Kidney (tissue), 14 donors: ENCODE results near the gene SCN1A. TPM values are rescaled to one million over a fixed set of nuclear protein-coding genes. Genes with fewer than 3 reads are reported as not detected.
A peak's percentile ranks its signal among the peaks of the same experiment; 100 is the strongest.

Experiments used
- DNase-seq, 5 donors: peaks; one replicate each; pipeline ENCODE4 v3.0.0-alpha.2; 2013 to 2020
- FAIRE-seq: peaks from 2 replicates; lab custom pipeline; 2012; peaks lifted over from hg19 to GRCh38; lab: Jason Lieb, UNC
- H3K27ac ChIP-seq, 2 donors: one replicate each; pipeline ENCODE4 v1.7.0; 2013; ENCODE audit warnings: low read depth in 2 of 2, low read length in 2 of 2, inconsistent platforms in 1 of 2
- H3K27me3 ChIP-seq: one replicate; pipeline ENCODE4 v1.7.1; 2013; ENCODE audit warnings: low read length, inconsistent platforms; ENCODE audit not compliant: control insufficient read depth, insufficient read depth
- H3K36me3 ChIP-seq, 3 donors: one replicate each; pipeline versions ENCODE4 v1.7.0 to v1.7.1; 2013; ENCODE audit warnings: low read length in 3 of 3, control low read depth in 1 of 3, inconsistent platforms in 1 of 3; ENCODE audit not compliant: insufficient read depth in 3 of 3, control insufficient read depth in 2 of 3
- H3K4me1 ChIP-seq, 3 donors: one replicate each; pipeline versions ENCODE4 v1.7.0 to v1.7.1; 2013; ENCODE audit warnings: low read length in 3 of 3, inconsistent platforms in 1 of 3, low read depth in 1 of 3; ENCODE audit not compliant: control insufficient read depth in 2 of 3, insufficient read depth in 2 of 3
- H3K4me3 ChIP-seq, 3 donors: one replicate each; pipeline versions ENCODE4 v1.7.0 to v1.8.1; 2013; ENCODE audit warnings: low read length in 3 of 3, control low read depth in 1 of 3, inconsistent platforms in 1 of 3
- H3K9ac ChIP-seq, 3 donors: one replicate each; pipeline versions ENCODE4 v1.7.0 to v1.7.1; 2013; ENCODE audit warnings: low read length in 3 of 3, control low read depth in 1 of 3, inconsistent platforms in 1 of 3
- H3K9me3 ChIP-seq, 3 donors: one replicate each; pipeline versions ENCODE4 v1.7.0 to v1.7.1; 2013; ENCODE audit warnings: low read length in 3 of 3, control low read depth in 1 of 3, inconsistent platforms in 1 of 3; ENCODE audit not compliant: control insufficient read depth in 2 of 3, insufficient read depth in 1 of 3
- CTCF ChIP-seq: IDR thresholded peaks from 3 replicates; pipeline ENCODE4 v1.5.1; 2012; ENCODE audit warnings: mild to moderate bottlenecking, moderate library complexity, borderline replicate concordance; ENCODE audit not compliant: insufficient read depth; ENCODE audit errors: extremely low read depth
- intact Hi-C: fragments of 100-400 bp; cut with DNase I; formaldehyde crosslinking; loops from one replicate; pipeline ENCODE4 v1.11.1; 2022
- polyA plus RNA-seq: library from polyadenylated mRNA; stranded (reverse); fragments of 350-450 nt; fragmentation: Illumina TruSeq; extraction: RNeasy Lipid Tissue Mini Kit (QIAGEN cat#74804); gene quantifications from one replicate; pipeline ENCODE4 v1.2.3, GENCODE V29; 2014; ENCODE audit warnings: low read depth, low replicate concordance; ENCODE audit not compliant: insufficient read depth
- total RNA-seq: library from RNA; stranded (reverse); fragmentation: NEBNext Ultra II Directional; extraction: Animal tissue kit (Norgen Biotek cat#: 25700); gene quantifications from one replicate; pipeline ENCODE4 v1.2.1, GENCODE V29; 2021
- donor health status: control.
- donor health status: control.
- donor health status: control.
- donor health status: control.
- donor health status: control.
- donor health status: DM: yes; HTN: yes; CAD: no.
- donor health status: Normal renal cell carcinoma (clear cell type).

SCN1A gene
- total and polyA plus RNA-seq, 2 donors from 2014 or later = not detected

GRCh38 chr2:165952085-165952484, 175.7 kb downstream of the SCN1A start:
- FAIRE-seq (no peak), DNase-seq (no peak)
- TF ChIP-seq CTCF = no peak
- intact Hi-C loops = no loop called here
- Histone ChIP-seq H3K4me3 (peak overlapping the region in 2 of 3 donors; percentile 82 to 84), H3K36me3 (peaks cover 0 to 13% (median 0%) of the 10 kb centered on the region in 3 donors), H3K27me3 (no peaks in the 10 kb centered on the region), H3K27ac (no peak overlapping the region), H3K9me3 (no peaks in the 10 kb centered on the region), H3K4me1 (peaks cover 0 to 13% (median 7%) of the 10 kb centered on the region in 3 donors), H3K9ac (no peak overlapping the region)

GRCh38 chr2:165950438-165950837, 177.4 kb downstream of the SCN1A start:
- no peak overlapping the region for H3K4me3 ChIP-seq
- no peak for TF ChIP-seq CTCF
- FAIRE-seq (no peak), DNase-seq (no peak)
- intact Hi-C loops = no loop called here
- H3K9me3 ChIP-seq = no peaks in the 10 kb centered on the region
- no peak overlapping the region for H3K9ac ChIP-seq
- no peaks in the 10 kb centered on the region for H3K27me3 ChIP-seq
- H3K4me1 ChIP-seq = peaks cover 0 to 13% (median 7%) of the 10 kb centered on the region in 3 donors
- H3K36me3 ChIP-seq = peaks cover 0 to 13% (median 0%) of the 10 kb centered on the region in 3 donors
- no peak overlapping the region for H3K27ac ChIP-seq

GRCh38 chr2:165941827-165942226, 186.0 kb downstream of the SCN1A start:
- intact Hi-C loops = no loop called here
- Histone ChIP-seq H3K4me3 (no peak overlapping the region), H3K27ac (no peak overlapping the region), H3K9ac (no peak overlapping the region), H3K9me3 (no peaks in the 10 kb centered on the region), H3K4me1 (no peaks in the 10 kb centered on the region), H3K27me3 (no peaks in the 10 kb centered on the region), H3K36me3 (peaks cover 7 to 21% (median 15%) of the 10 kb centered on the region in 3 donors)
- no peak for TF ChIP-seq CTCF
- FAIRE-seq = no peak
- no peak for DNase-seq

- Histone ChIP-seq H3K27me3 (no peaks in the 10 kb centered on the region), H3K36me3 (peaks cover 8 to 18% (median 15%) of the 10 kb centered on the region in 3 donors), H3K9me3 (no peaks in the 10 kb centered on the region), H3K4me3 (no peak overlapping the region), H3K9ac (no peak overlapping the region), H3K4me1 (peaks cover 0 to 5% (median 0%) of the 10 kb centered on the region in 3 donors), H3K27ac (no peak overlapping the region)
- TF ChIP-seq CTCF = no peak
- no peak for FAIRE-seq
- no peak for DNase-seq
- intact Hi-C loops = no loop called here
These were observed 189.6 kb downstream of the SCN1A start for GRCh38 chr2:165938237-165938636.
